H1 (cell line): ENCODE data around the gene CABP4. TPM values are rescaled to one million over a fixed set of nuclear protein-coding genes. Genes with fewer than 3 reads are reported as not detected.
A peak's percentile ranks its signal among the peaks of the same experiment; 100 is the strongest.

ENCODE experiments used
- CTCF ChIA-PET: fragments of 300-600 bp; sonication (Branson Sonifier 250); formaldehyde crosslinking; loops from one replicate; lab custom pipeline; 2021; ENCODE audit not compliant: partially characterized antibody; lab: Charles Lee
- POLR2A ChIA-PET: fragments of 300-600 bp; sonication (Branson Sonifier 250); formaldehyde crosslinking; loops from one replicate; lab custom pipeline; 2021; ENCODE audit warnings: inconsistent platforms; ENCODE audit not compliant: partially characterized antibody; lab: Charles Lee
- DNase-seq, 2 experiments: peaks; one replicate each; pipeline versions ENCODE4 v3.0.0 to v3.0.0-alpha.2; 2010 to 2022; ENCODE audit warnings: low spot score in 2 of 2, low read depth in 1 of 2, mixed read lengths in 1 of 2
- FAIRE-seq: peaks from 2 replicates; lab custom pipeline; 2011; peaks lifted over from hg19 to GRCh38; lab: Jason Lieb, UNC
- H2AFZ ChIP-seq: 2 replicates; pipeline ENCODE4 v1.8.1; 2012; ENCODE audit warnings: low read length, inconsistent platforms
- H2AK5ac ChIP-seq: 2 replicates; pipeline ENCODE4 v1.6.1; 2013; ENCODE audit warnings: low read depth, low read length
- H2BK120ac ChIP-seq: replicated peaks from 2 replicates; pipeline ENCODE3; 2013; ENCODE audit warnings: low read depth, low read length, inconsistent platforms
- H2BK12ac ChIP-seq: 2 replicates; pipeline ENCODE4 v1.6.1; 2013; ENCODE audit warnings: low read depth, low read length
- H2BK15ac ChIP-seq: 2 replicates; pipeline ENCODE4 v1.6.1; 2013; ENCODE audit warnings: low read length
- H2BK20ac ChIP-seq: 2 replicates; pipeline ENCODE4 v1.6.1; 2013; ENCODE audit warnings: low read length
- H2BK5ac ChIP-seq: 2 replicates; pipeline ENCODE4 v1.6.1; 2013; ENCODE audit warnings: low read depth, low read length
- H3K14ac ChIP-seq: 2 replicates; pipeline ENCODE4 v1.6.1; 2013; ENCODE audit warnings: inconsistent platforms; ENCODE audit not compliant: insufficient read length
- H3K18ac ChIP-seq: 2 replicates; pipeline ENCODE4 v1.6.1; 2013; ENCODE audit warnings: low read length; ENCODE audit errors: extremely low read depth
- H3K23ac ChIP-seq: 2 replicates; pipeline ENCODE4 v1.6.1; 2013; ENCODE audit warnings: inconsistent platforms; ENCODE audit not compliant: insufficient read length
- H3K23me2 ChIP-seq: 2 replicates; pipeline ENCODE4 v1.6.1; 2013; ENCODE audit warnings: low read depth, low read length
- H3K27ac ChIP-seq: 2 replicates; pipeline ENCODE4 v1.6.1; 2011; ENCODE audit warnings: low read depth, low read length, inconsistent platforms
- H3K27me3 ChIP-seq, 4 experiments: replicated peaks in 1 of 4; 1 replicate in 1 of 4; 2 replicates in 3 of 4; pipeline versions ENCODE4 v1.6.1 to v1.8.1; 2011 to 2013; ENCODE audit warnings: low read length in 3 of 4, mild to moderate bottlenecking in 3 of 4, inconsistent platforms in 2 of 4, mixed read lengths in 2 of 4, moderate library complexity in 1 of 4; ENCODE audit not compliant: control insufficient read depth in 3 of 4, insufficient read depth in 3 of 4; ENCODE audit errors: extremely low read depth in 1 of 4
- H3K36me3 ChIP-seq, 4 experiments: 2 replicates each; pipeline versions ENCODE4 v1.6.1 to v1.8.1; 2011 to 2013; ENCODE audit warnings: mild to moderate bottlenecking in 4 of 4, low read length in 3 of 4, moderate library complexity in 2 of 4, control low read depth in 1 of 4, inconsistent platforms in 1 of 4; ENCODE audit not compliant: insufficient read depth in 4 of 4, control insufficient read depth in 2 of 4
- H3K4ac ChIP-seq: replicated peaks from 2 replicates; pipeline ENCODE3; 2013; ENCODE audit warnings: low read length, low read depth, mixed read lengths, inconsistent platforms; ENCODE audit not compliant: insufficient read length
- H3K4me1 ChIP-seq, 4 experiments: replicated peaks in 1 of 4; 1 replicate in 1 of 4; 2 replicates in 3 of 4; pipeline versions ENCODE4 v1.6.1 to v1.8.1; 2011 to 2013; ENCODE audit warnings: low read length in 3 of 4, inconsistent platforms in 2 of 4, mixed read lengths in 1 of 4; ENCODE audit not compliant: insufficient read depth in 4 of 4, control insufficient read depth in 3 of 4
- H3K4me2 ChIP-seq, 2 experiments: 2 replicates each; pipeline versions ENCODE4 v1.6.1 to v1.8.1; 2011 to 2013; ENCODE audit warnings: low read depth in 2 of 2, low read length in 2 of 2, control low read depth in 1 of 2, inconsistent platforms in 1 of 2, mild to moderate bottlenecking in 1 of 2; ENCODE audit not compliant: insufficient read depth in 1 of 2
- H3K4me3 ChIP-seq, 4 experiments: fragments of 200-600, 300-600 bp in 1 of 4; sonication (generic), shearing (Covaris generic), sonication (Bioruptor Twin) in 1 of 4; 2 replicates each; pipeline versions ENCODE4 v1.5.1 to v1.8.1; 2011 to 2016; ENCODE audit warnings: low read length in 4 of 4, low read depth in 3 of 4, control low read depth in 2 of 4, inconsistent platforms in 2 of 4, mild to moderate bottlenecking in 2 of 4, mixed read lengths in 1 of 4, moderate library complexity in 1 of 4; ENCODE audit not compliant: insufficient read depth in 2 of 4; ENCODE audit errors: extremely low read depth in 1 of 4
- H3K56ac ChIP-seq: replicated peaks from 2 replicates; pipeline ENCODE3; 2013; ENCODE audit warnings: low read depth, mild to moderate bottlenecking, mixed read lengths, low read length, inconsistent platforms; ENCODE audit not compliant: insufficient read length
- H3K79me1 ChIP-seq: 2 replicates; pipeline ENCODE4 v1.6.1; 2013; ENCODE audit warnings: low read depth, low read length, control low read depth
- H3K79me2 ChIP-seq, 2 experiments: 2 replicates each; pipeline versions ENCODE4 v1.6.1 to v1.8.1; 2012 to 2013; ENCODE audit warnings: low read length in 2 of 2, mild to moderate bottlenecking in 2 of 2, inconsistent platforms in 1 of 2; ENCODE audit not compliant: insufficient read depth in 2 of 2, control insufficient read depth in 1 of 2
- H3K9ac ChIP-seq, 4 experiments: replicated peaks in 1 of 4; 1 replicate in 1 of 4; 2 replicates in 3 of 4; pipeline versions ENCODE4 v1.6.1 to v1.8.1; 2011 to 2013; ENCODE audit warnings: low read depth in 3 of 4, low read length in 3 of 4, control low read depth in 2 of 4, mild to moderate bottlenecking in 2 of 4, moderate library complexity in 2 of 4, inconsistent platforms in 1 of 4; ENCODE audit errors: extremely low read depth in 1 of 4
- H3K9me3 ChIP-seq, 2 experiments: 2 replicates each; pipeline versions ENCODE4 v1.6.1 to v1.8.1; 2012 to 2013; ENCODE audit warnings: mild to moderate bottlenecking in 2 of 2, moderate library complexity in 2 of 2, control low read depth in 1 of 2, inconsistent platforms in 1 of 2, low read depth in 1 of 2, low read length in 1 of 2, mixed read lengths in 1 of 2; ENCODE audit not compliant: insufficient read depth in 2 of 2
- H4K20me1 ChIP-seq, 2 experiments: replicated peaks in 1 of 2; 2 replicates each; pipeline versions ENCODE3 to v1.8.1; 2011 to 2013; ENCODE audit warnings: inconsistent platforms in 2 of 2, low read length in 2 of 2, mild to moderate bottlenecking in 1 of 2; ENCODE audit not compliant: insufficient read depth in 2 of 2, control insufficient read depth in 1 of 2
- H4K5ac ChIP-seq: 2 replicates; pipeline ENCODE4 v1.6.1; 2013; ENCODE audit warnings: low read length, low read depth, mixed read lengths, inconsistent platforms; ENCODE audit not compliant: insufficient read length
- H4K8ac ChIP-seq: 2 replicates; pipeline ENCODE4 v1.8.0; 2013; ENCODE audit warnings: mild to moderate bottlenecking, moderate library complexity, low read length, inconsistent platforms; ENCODE audit not compliant: insufficient read depth; ENCODE audit errors: extremely low read depth
- H4K91ac ChIP-seq: replicated peaks from 2 replicates; pipeline ENCODE3; 2013; ENCODE audit warnings: low read length, mixed read lengths, inconsistent platforms; ENCODE audit not compliant: insufficient read length
- SIX5 ChIP-seq: IDR thresholded peaks from 2 replicates; pipeline ENCODE4 v1.6.1; 2011; ENCODE audit warnings: mild to moderate bottlenecking, low read depth, low read length
- SP1 ChIP-seq: IDR thresholded peaks from 2 replicates; pipeline ENCODE4 v1.6.1; 2011; ENCODE audit warnings: low read depth, low read length
- TAF1 ChIP-seq: IDR thresholded peaks from 2 replicates; pipeline ENCODE4 v1.6.1; 2011; ENCODE audit warnings: mild to moderate bottlenecking, low read depth, low read length
- WGBS, 2 experiments: shearing (Covaris generic) in 1 of 2; methylation state at CpG; one replicate each; pipeline versions ENCODE4 v1.1.6 to v1.1.7; 2013 to 2015; ENCODE audit warnings: low lambda C conversion rate in 2 of 2, mixed read lengths in 2 of 2, inconsistent platforms in 1 of 2, low coverage in 1 of 2, missing lambda C conversion rate in 1 of 2; ENCODE audit not compliant: insufficient replicate concordance in 2 of 2, insufficient coverage in 1 of 2, insufficient read length in 1 of 2; ENCODE audit errors: extremely low coverage in 1 of 2, missing lambda C conversion rate in 1 of 2; 5-methylcytosine and 5-hydroxymethylcytosine counted together
- polyA plus RNA-seq, 7 experiments: library from polyadenylated mRNA; depleted of rRNA in 3 of 7; stranded (reverse) in 5 of 7; unstranded in 2 of 7; fragments of >200 nt in 5 of 7; fragments of 200-250 nt in 2 of 7; gene quantifications; 1 replicate in 5 of 7; 2 replicates in 1 of 7; 4 replicates in 1 of 7; pipeline versions ENCODE4 v1.2.1 to v1.2.3, GENCODE V29; 2011 to 2013; ENCODE audit warnings: missing spikeins in 2 of 7, mixed read lengths in 2 of 7
- total RNA-seq: library from RNA; stranded (reverse); fragmentation: NEBNext Ultra II Directional; extraction: Animal tissue kit (Norgen Biotek cat#: 25700); gene quantifications from 2 replicates; pipeline ENCODE4 v1.2.1, GENCODE V29; 2021

Gene CABP4
- total and polyA plus RNA-seq, 2 of the 8 experiments (the other 6 are each of a cell fraction or from before 2014, with no cell fraction given): not detected

DNA sequence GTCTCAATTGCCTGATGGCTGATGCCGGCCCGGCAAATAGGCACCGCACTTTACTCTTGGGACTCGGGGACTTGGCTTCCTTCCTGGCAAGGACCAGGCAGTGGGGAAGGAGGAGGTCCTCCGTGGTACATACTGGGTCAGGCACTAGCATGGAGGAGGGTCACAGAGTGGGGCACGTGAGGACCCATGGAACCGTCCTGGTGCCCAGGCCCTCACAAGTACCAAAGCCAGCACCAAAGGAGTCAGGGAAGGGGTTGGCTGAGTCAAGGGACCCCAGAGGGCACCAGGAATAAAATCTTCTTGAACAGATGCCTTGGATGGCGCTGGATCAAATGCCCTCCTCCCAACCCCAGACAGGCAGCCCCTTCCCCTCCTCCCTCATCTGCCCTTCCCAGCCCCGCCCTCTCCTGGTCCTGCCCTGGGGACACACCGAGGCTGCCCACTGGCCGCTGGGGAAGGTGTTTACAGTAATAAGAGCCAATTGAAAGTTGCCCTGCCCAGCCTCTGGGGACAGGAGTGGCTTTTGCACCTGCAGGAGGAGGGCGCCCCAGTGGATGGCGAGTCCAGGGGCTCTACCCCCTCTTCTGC lies 45.3 kb upstream of the CABP4 start:
- FAIRE-seq (no peak), DNase-seq (peak; percentile 56 to 80)
- Histone ChIP-seq H2BK15ac (peak overlapping the region; percentile 98; the same call in 1 of the 2 replicates), H3K27ac (no peak overlapping the region), H3K9ac (no peak overlapping the region), H2AK5ac (0 out of 2 replicates have a peak overlapping the region, but pooled peaks have one; percentile 6), H3K23me2 (no peaks in the 10 kb centered on the region), H3K4me2 (peak overlapping the region; percentile 23 to 36; a peak in 2 of 4 replicates), H3K79me1 (no peaks in the 10 kb centered on the region), H4K91ac (peak overlapping the region; percentile 96), H3K56ac (no peak overlapping the region), H2AFZ (no peak overlapping the region; the same call in 1 of the 2 replicates), H2BK5ac (peak overlapping the region; percentile 44; the same call in 1 of the 2 replicates), H3K36me3 (no peaks in the 10 kb centered on the region), H3K4ac (peak overlapping the region; percentile 60), H3K14ac (no peak overlapping the region), H3K4me3 (no peak overlapping the region), H3K18ac (peak overlapping the region; percentile 71), H2BK20ac (no peak overlapping the region), H2BK120ac (no peak overlapping the region), H2BK12ac (peak overlapping the region; percentile 87; the same call in 1 of the 2 replicates), H3K23ac (no peak overlapping the region), H3K79me2 (no peaks in the 10 kb centered on the region), H4K5ac (peak overlapping the region; percentile 69), H3K27me3 (peaks cover 0 to 16% (median 5%) of the 10 kb centered on the region in 4 experiments; a peak in 4 of 7 replicates), H4K8ac (peak overlapping the region; percentile 73), H4K20me1 (no peaks in the 10 kb centered on the region), H3K9me3 (no peaks in the 10 kb centered on the region), H3K4me1 (peaks cover 0 to 11% (median 7%) of the 10 kb centered on the region in 4 experiments; a peak in 5 of 7 replicates)
- 60% methylated on average over 10 of the region's 13 CpGs; no CpG with 5 or more reads in 1 of the 2 experiments for WGBS, 2 experiments
- ChIA-PET CTCF (no interaction called here), POLR2A (interaction anchor here (1.2 kb wide), 1 partner anchor 9 kb away, joined by 6 read pairs; no protein-coding TSS in a partner anchor)
- TF ChIP-seq SP1 (peak; percentile 25; the same call in 1 of the 2 replicates), TAF1 (0 out of 2 replicates have a peak, but pooled peaks have one; percentile 32), SIX5 (no peak)
